Activated CD8-positive, alpha-beta T cell treated with anti-CD3 and anti-CD28 coated beads, Interleukin-2, amount 10 ng/mL, durations not matched to agents 7 days and 5 days (primary cell): Measurements from ENCODE around the gene GABRA4. TPM values are rescaled to one million over a fixed set of nuclear protein-coding genes. Genes with fewer than 3 reads are reported as not detected.
A peak's percentile ranks its signal among the peaks of the same experiment; 100 is the strongest.

ENCODE experiments used
- ATAC-seq: fragments of 150-1000 bp; cut with Tn5 transposase; one replicate; pipeline ENCODE4 v1.10.0; 2021; ENCODE audit warnings: moderate library complexity
- CTCF ChIA-PET: fragments of 350-600 bp; sonication (Branson Sonifier 250); formaldehyde crosslinking; loops from one replicate; lab custom pipeline; 2021; ENCODE audit warnings: antibody characterized with exemption; lab: Charles Lee
- POLR2A ChIA-PET: fragments of 350-600 bp; sonication (Branson Sonifier 250); formaldehyde crosslinking; loops from one replicate; lab custom pipeline; 2021; ENCODE audit warnings: antibody characterized with exemption; lab: Charles Lee
- DNase-seq: peaks from one replicate; pipeline ENCODE4 v3.0.0-alpha.2; 2020
- H3K27ac Mint-ChIP-seq: one replicate; pipeline ENCODE4 v1.8.0; 2021; ENCODE audit warnings: mild to moderate bottlenecking, mixed read lengths
- H3K27me3 Mint-ChIP-seq: one replicate; pipeline ENCODE4 v1.8.0; 2021; ENCODE audit warnings: low read depth, mixed read lengths
- H3K36me3 Mint-ChIP-seq: one replicate; pipeline ENCODE4 v1.8.0; 2021; ENCODE audit warnings: low read depth, mixed read lengths
- H3K4me1 Mint-ChIP-seq: one replicate; pipeline ENCODE4 v1.8.0; 2021; ENCODE audit warnings: low read depth, mixed read lengths
- H3K4me3 Mint-ChIP-seq: one replicate; pipeline ENCODE4 v1.8.0; 2021; ENCODE audit warnings: mild to moderate bottlenecking, mixed read lengths
- H3K9me3 Mint-ChIP-seq: one replicate; pipeline ENCODE4 v1.8.0; 2022; ENCODE audit warnings: mixed read lengths; ENCODE audit not compliant: insufficient read depth
- total RNA-seq, 2 experiments: library from RNA; stranded (reverse); gene quantifications; one replicate each; pipeline ENCODE4 v1.2.3, GENCODE V29; 2021

GABRA4 gene
- not detected for total RNA-seq

DNA sequence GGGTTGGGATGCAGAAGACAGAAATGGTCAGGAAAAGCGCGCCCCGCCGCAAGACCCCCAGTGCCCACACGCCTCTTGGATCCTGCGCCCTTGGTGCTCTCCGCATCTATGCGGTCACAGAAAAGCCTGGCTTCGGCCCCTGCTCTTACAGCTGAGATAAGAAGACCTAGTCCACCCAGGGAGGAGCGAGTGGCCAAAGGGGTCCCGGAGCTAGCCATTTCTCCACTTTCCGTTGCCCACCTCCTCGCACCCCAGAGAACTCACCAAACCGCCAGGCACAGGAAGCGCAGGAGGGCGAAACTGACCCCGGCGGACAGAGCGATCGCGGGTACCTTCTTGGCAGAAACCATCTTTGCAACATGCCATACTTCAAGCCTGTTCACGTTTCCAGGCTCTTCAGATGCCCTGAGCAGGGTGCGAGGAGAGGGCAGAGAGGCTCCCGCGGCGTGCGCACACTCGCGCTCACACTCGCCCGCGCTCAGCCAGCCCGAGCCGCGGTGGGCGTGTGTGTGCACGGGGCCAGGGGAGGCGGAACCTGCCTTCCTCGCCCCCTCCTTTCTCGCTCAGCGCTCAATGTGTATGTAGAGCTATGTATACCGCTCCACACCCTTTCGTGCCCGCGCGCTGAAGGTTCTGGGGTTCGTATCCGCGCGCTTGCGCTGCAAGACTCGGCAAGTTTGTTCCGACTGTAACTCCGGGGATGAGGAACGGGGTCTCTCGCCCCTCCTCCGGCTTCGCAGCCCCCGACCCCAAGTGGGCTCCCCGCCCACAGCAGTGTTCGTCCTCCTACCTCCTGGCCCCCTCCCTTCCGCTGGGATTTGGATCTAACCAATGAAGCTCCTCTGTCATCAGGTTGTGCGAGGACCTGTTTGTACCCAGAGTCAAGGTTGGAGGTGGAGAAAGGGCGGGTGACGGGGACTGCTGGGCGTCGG is at the start of gene GABRA4:
Gene GABRA4 (minus strand): TSS at position 507 of the 932 bp plus-strand sequence. CDS start 157 bp downstream, at position 350.
- POLR2A ChIA-PET: no interaction called here
- Mint-ChIP-seq H3K9me3 (no peaks in the 10 kb centered on the region), H3K36me3 (no peaks in the 10 kb centered on the region), H3K27me3 (peaks cover 47% of the 10 kb centered on the region), H3K4me3 (peak within 1 kb of the TSS; percentile 61), H3K27ac (no peak within 1 kb of the TSS), H3K4me1 (peaks cover 12% of the 10 kb centered on the region)
- ATAC-seq: peak; percentile 63
- CTCF ChIA-PET: no interaction called here
- DNase-seq: no peak

DNA sequence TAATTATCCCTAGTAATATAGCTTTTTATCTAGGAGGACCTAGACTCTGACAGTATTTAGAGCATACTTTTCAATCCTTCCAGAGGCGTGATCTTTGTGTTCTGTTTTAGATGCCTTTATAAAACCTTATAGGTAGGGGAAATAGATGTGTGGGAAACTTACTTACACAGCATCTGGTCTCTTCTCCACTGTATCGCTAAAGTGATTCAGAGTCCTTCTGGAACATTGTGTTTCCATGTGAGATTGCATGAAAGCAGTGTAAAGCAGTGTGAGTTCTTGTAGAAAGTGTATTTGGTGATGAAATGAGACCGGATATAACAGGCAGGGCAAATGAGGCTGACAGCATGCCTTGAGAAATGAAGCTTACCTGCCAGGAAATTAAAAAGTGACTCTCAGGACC is 47.4 kb upstream of the GABRA4 start:
- Mint-ChIP-seq H3K4me3 (no peak overlapping the region), H3K9me3 (no peaks in the 10 kb centered on the region), H3K36me3 (no peaks in the 10 kb centered on the region), H3K4me1 (no peaks in the 10 kb centered on the region), H3K27me3 (peaks cover 10% of the 10 kb centered on the region), H3K27ac (no peak overlapping the region)
- POLR2A ChIA-PET: no interaction called here
- ATAC-seq: no peak
- DNase-seq: no peak
- CTCF ChIA-PET: no interaction called here

DNA sequence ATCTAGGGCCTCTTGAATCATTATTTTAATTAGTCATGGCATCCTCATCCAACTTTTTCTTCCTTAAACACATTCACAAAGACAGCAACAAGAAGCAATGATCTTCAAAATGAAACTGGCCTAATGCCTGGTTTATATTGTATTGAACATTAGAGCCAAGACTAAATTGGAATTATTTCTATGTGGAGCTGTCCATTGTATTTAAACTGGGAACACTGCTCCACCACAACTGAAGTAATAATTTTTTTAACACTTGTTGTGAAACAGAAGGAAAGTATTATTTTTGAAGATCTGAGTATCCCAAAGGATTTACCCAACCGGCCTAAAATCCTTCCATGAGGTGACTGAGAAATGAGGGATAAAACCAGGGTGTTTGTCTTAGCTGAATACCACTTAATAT is 44.9 kb upstream of the GABRA4 start:
- DNase-seq (no peak), ATAC-seq (no peak)

GRCh38 chr4:47032405-47033106 is 39.2 kb upstream of the GABRA4 start:
- Mint-ChIP-seq H3K9me3 (no peaks in the 10 kb centered on the region), H3K4me3 (peak overlapping the region; percentile 63), H3K27ac (no peak overlapping the region), H3K27me3 (peaks cover 32% of the 10 kb centered on the region), H3K4me1 (peaks cover 16% of the 10 kb centered on the region), H3K36me3 (no peaks in the 10 kb centered on the region)
- CTCF ChIA-PET: interaction anchor here (0.6 to 1.6 kb wide), 5 partner anchors 95 to 188 kb away, joined by 3 to 6 read pairs (median 3); no protein-coding TSS in a partner anchor
- DNase-seq (peak; percentile 69), ATAC-seq (peak; percentile 94)
- POLR2A ChIA-PET: no interaction called here

More for the DNA sequence above, 44.9 kb upstream of the GABRA4 start:
- H3K9me3 Mint-ChIP-seq: no peaks in the 10 kb centered on the region
- no peak overlapping the region for H3K4me3 Mint-ChIP-seq
- no peaks in the 10 kb centered on the region for H3K4me1 Mint-ChIP-seq
- CTCF ChIA-PET: no interaction called here
- peaks cover 10% of the 10 kb centered on the region for H3K27me3 Mint-ChIP-seq
- POLR2A ChIA-PET: no interaction called here
- no peaks in the 10 kb centered on the region for H3K36me3 Mint-ChIP-seq
- no peak overlapping the region for H3K27ac Mint-ChIP-seq

DNA sequence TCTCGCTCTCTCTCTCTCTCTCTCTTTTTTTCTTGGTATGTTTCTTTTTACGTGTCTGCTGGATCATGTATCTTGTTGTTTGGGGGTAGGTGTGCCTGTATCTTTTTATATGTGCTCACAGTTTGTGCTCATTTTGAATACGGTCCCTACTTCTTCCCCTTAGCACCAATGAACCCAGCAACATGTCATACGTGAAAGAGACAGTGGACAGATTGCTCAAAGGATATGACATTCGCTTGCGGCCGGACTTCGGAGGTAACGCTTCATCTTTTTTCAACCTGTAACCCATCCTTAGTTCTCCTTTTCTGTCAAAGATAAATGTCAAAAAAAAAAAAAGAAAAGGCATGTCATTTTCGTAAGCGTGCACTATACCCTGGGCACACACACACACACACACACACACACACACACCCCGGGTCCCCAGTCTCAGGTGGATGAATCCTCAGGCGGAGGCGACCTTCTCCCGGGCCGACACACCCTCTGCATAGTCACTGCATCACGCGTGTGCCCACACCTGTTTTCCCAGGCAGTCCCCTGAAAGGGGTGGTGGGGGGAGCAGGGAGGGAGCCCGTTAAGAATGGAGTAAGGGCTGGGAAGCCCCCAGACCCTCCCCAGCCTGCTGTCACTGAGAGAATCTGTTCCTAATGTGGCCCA is 38.5 kb upstream of the GABRA4 start:
- Mint-ChIP-seq H3K9me3 (no peaks in the 10 kb centered on the region), H3K27ac (no peak overlapping the region), H3K4me1 (peaks cover 16% of the 10 kb centered on the region), H3K27me3 (peaks cover 32% of the 10 kb centered on the region), H3K4me3 (peak overlapping the region; percentile 63), H3K36me3 (no peaks in the 10 kb centered on the region)
- peak; percentile 38 for ATAC-seq
- peak; percentile 21 for DNase-seq
- ChIA-PET CTCF (interaction anchor here (0.6 to 1.6 kb wide), 7 partner anchors 20 to 187 kb away, joined by 3 to 6 read pairs (median 3); no protein-coding TSS in a partner anchor), POLR2A (no interaction called here)

DNA sequence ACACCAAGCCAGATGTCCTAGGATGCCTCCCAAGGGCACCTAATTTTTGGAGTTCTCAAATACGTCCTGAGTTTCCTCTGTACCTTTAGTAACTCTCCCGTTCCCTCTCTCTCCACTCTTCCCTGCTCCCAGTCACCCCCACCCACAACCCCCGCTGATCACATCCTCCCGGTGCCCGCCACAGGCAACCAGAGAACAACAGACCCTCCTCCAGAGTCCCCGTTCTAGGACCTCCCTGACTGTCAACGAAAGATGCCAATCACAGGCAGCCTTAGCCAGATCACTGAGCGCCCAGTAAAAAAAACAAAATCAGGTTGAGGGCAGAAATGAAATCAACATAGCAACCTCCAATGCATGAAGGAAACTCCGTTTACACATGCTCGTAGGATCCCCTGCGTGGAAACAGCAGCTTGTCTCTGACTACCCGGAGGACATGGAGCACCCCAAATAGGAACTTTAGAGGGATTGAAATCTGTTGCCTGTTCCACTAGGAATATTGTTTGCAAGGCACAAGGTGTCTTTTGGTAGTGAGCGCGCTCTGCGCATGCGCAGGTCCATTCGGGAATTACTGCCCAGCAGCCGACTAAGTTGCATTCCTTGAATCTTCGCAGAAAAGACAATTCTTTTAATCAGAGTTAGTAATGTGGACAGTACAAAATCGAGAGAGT is 37.8 kb upstream of the GABRA4 start, which contains the start of gene GABRB1:
Gene GABRB1 (plus strand): TSS at position 557 of the 668 bp plus-strand sequence.
- no peaks in the 10 kb centered on the region for H3K36me3 Mint-ChIP-seq
- no peak within 1 kb of the TSS for H3K27ac Mint-ChIP-seq
- H3K9me3 Mint-ChIP-seq: no peaks in the 10 kb centered on the region
- peak within 1 kb of the TSS; percentile 63 for H3K4me3 Mint-ChIP-seq
- H3K27me3 Mint-ChIP-seq: peaks cover 32% of the 10 kb centered on the region
- ChIA-PET POLR2A (interaction anchor here (0.6 kb wide), 1 partner anchor 51 kb away, joined by 3 read pairs; no protein-coding TSS in a partner anchor), CTCF (interaction anchor here (0.9 to 1.0 kb wide), 2 partner anchors 20 to 97 kb away, joined by 3 to 4 read pairs; no protein-coding TSS in a partner anchor)
- ATAC-seq (no peak), DNase-seq (peak; percentile 24)
- peaks cover 16% of the 10 kb centered on the region for H3K4me1 Mint-ChIP-seq

GRCh38 chr4:47017494-47017893 is 24.1 kb upstream of the GABRA4 start:
- no peak for DNase-seq
- H3K9me3 Mint-ChIP-seq: no peaks in the 10 kb centered on the region
- H3K27ac Mint-ChIP-seq: no peak overlapping the region
- no peaks in the 10 kb centered on the region for H3K36me3 Mint-ChIP-seq
- peaks cover 12% of the 10 kb centered on the region for H3K27me3 Mint-ChIP-seq
- ATAC-seq: no peak
- POLR2A ChIA-PET: no interaction called here
- no peaks in the 10 kb centered on the region for H3K4me1 Mint-ChIP-seq
- CTCF ChIA-PET: no interaction called here
- no peak overlapping the region for H3K4me3 Mint-ChIP-seq

GRCh38 chr4:47017081-47017480 is 23.7 kb upstream of the GABRA4 start:
- ATAC-seq (no peak), DNase-seq (no peak)
- H3K27me3 Mint-ChIP-seq: peaks cover 10% of the 10 kb centered on the region
- ChIA-PET POLR2A (no interaction called here), CTCF (no interaction called here)
- no peaks in the 10 kb centered on the region for H3K9me3 Mint-ChIP-seq
- no peak overlapping the region for H3K27ac Mint-ChIP-seq
- H3K4me3 Mint-ChIP-seq: no peak overlapping the region
- H3K36me3 Mint-ChIP-seq: no peaks in the 10 kb centered on the region
- no peaks in the 10 kb centered on the region for H3K4me1 Mint-ChIP-seq

DNA sequence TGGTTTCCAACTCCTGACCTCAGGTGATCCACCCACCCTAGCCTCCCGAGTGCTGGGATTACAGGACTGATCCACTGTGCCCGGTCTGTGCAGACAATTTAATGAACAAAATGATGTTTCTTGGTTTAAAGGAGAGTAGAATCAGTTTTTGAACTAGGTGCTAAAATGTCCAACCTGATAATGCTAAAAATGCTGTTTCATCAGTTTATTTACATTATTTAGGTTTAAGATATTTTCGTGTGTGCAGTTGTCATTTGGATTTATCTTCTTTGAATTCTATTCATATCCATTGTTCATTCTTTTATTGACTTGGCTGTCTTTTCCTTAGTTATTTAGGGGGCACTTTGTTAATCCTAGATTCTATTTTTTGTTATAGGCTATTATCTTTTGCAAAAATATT is 20.0 kb upstream of the GABRA4 start:
- ChIA-PET POLR2A (no interaction called here), CTCF (no interaction called here)
- peaks cover 14% of the 10 kb centered on the region for H3K36me3 Mint-ChIP-seq

GRCh38 chr4:47012676-47013075 is 19.3 kb upstream of the GABRA4 start:
- ChIA-PET CTCF (no interaction called here), POLR2A (no interaction called here)
- no peaks in the 10 kb centered on the region for H3K9me3 Mint-ChIP-seq

More for the DNA sequence above, 20.0 kb upstream of the GABRA4 start:
- H3K4me1 Mint-ChIP-seq: peaks cover 16% of the 10 kb centered on the region
- H3K27me3 Mint-ChIP-seq: no peaks in the 10 kb centered on the region
- ATAC-seq (no peak), DNase-seq (no peak)
- H3K4me3 Mint-ChIP-seq: no peak overlapping the region
- no peak overlapping the region for H3K27ac Mint-ChIP-seq
- no peaks in the 10 kb centered on the region for H3K9me3 Mint-ChIP-seq

DNA sequence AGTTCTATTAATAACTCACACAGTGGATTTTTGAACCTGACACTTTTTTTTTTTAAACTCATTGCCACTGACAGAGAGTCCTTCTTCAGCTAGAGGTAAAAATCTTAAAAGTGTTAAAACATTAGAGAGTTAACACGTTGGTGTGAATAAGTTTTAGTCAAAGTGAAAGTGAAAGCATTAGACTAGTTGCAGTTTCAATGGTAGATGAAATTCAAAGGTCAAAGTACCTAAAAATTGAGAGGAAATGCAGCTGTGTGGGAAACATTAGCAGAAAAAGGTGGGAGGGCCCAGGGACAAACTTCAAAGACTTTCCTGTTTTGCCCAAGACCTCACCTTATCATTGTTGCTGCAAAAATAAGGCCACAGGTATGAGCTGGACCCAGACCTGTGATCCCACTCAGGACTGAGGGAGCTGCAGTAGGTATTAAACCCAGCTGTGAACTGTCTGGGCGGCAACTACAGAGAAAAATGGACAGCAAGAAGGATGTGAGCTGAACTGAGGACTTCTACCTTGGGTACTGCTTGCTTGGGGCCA is 17.6 kb upstream of the GABRA4 start:
- Mint-ChIP-seq H3K4me3 (peak overlapping the region; percentile 44), H3K4me1 (peaks cover 16% of the 10 kb centered on the region), H3K27ac (peak overlapping the region; percentile 76), H3K27me3 (no peaks in the 10 kb centered on the region), H3K36me3 (peaks cover 14% of the 10 kb centered on the region), H3K9me3 (no peaks in the 10 kb centered on the region)
- ChIA-PET CTCF (interaction anchor here (1.0 to 2.0 kb wide), 5 partner anchors 20 to 474 kb away, joined by 3 to 7 read pairs (median 4); partner anchors contain the start of genes ATP10D and GABRB1), POLR2A (no interaction called here)
- DNase-seq (peak; percentile 40), ATAC-seq (peak; percentile 79)

More at GRCh38 chr4:47012676-47013075, 19.3 kb upstream of the GABRA4 start:
- ATAC-seq: no peak
- H3K27ac Mint-ChIP-seq: no peak overlapping the region
- H3K36me3 Mint-ChIP-seq: peaks cover 14% of the 10 kb centered on the region
- no peaks in the 10 kb centered on the region for H3K27me3 Mint-ChIP-seq
- no peak for DNase-seq
- no peak overlapping the region for H3K4me3 Mint-ChIP-seq
- peaks cover 16% of the 10 kb centered on the region for H3K4me1 Mint-ChIP-seq
